ENCODE measurements around the gene EPGN. TPM values are rescaled to one million over a fixed set of nuclear protein-coding genes. Genes with fewer than 3 reads are reported as not detected.

Gene EPGN
- total and polyA plus RNA-seq, 2 donors (not counting 1 experiment from before 2014, with no cell fraction given), result 0.77 TPM; not detected in 1

- Histone ChIP-seq H3K4me2 (ENCODE audit: extremely low read depth, insufficient read depth, low read length) (peak overlapping the region; percentile 21), H3K27ac (ENCODE audit: insufficient read depth, low read length) (peak overlapping the region; percentile 7), H3K4me3 (replicated peaks in 1 of 4; ENCODE audit: control extremely low read depth in 1 of 4, insufficient read depth in 1 of 4, low read depth in 3 of 4, low read length in 4 of 4) (no peak overlapping the region), H3K9ac (ENCODE audit: insufficient read depth, low read length) (no peak overlapping the region), H2AFZ (ENCODE audit: low read length) (no peak overlapping the region), H3K79me2 (ENCODE audit: control insufficient read depth, insufficient read depth, low read length) (no peaks in the 10 kb centered on the region), H4K20me1 (ENCODE audit: control insufficient read depth, extremely low read depth, insufficient read depth, low read length) (no peaks in the 10 kb centered on the region), H3K4me1 (ENCODE audit: control insufficient read depth, extremely low read depth, insufficient read depth, low read length) (peaks cover 9% of the 10 kb centered on the region), H3K36me3 (ENCODE audit: control insufficient read depth, insufficient read depth, low read length) (no peaks in the 10 kb centered on the region), H3K9me3 (ENCODE audit: control insufficient read depth, insufficient read depth, low read depth, low read length) (no peaks in the 10 kb centered on the region), H3K27me3 (ENCODE audit: control insufficient read depth, insufficient read depth, low read length) (no peaks in the 10 kb centered on the region)
- DNase-seq (ENCODE audit: low read depth in 2 of 2), result peak; percentile 33 to 90
- TF ChIP-seq CTCF (conservative IDR thresholded peaks at IDR 0.05 in 1 of 2, IDR thresholded peaks at IDR 0.05 in 1 of 2; ENCODE audit: low read depth in 1 of 2, low read length in 2 of 2), result no peak
- no peak for TF ChIP-seq EZH2 (IDR thresholded peaks at IDR 0.05; ENCODE audit: low read length, missing control alignments)
Observed at GRCh38 chr4:74284053-74284452, 24.2 kb upstream of the EPGN start.

- H3K4me3 ChIP-seq (replicated peaks in 1 of 4; ENCODE audit: control extremely low read depth in 1 of 4, insufficient read depth in 1 of 4, low read depth in 3 of 4, low read length in 4 of 4), result no peak overlapping the region
- H2AFZ ChIP-seq (ENCODE audit: low read length), result no peak overlapping the region
- no peaks in the 10 kb centered on the region for H3K9me3 ChIP-seq (ENCODE audit: control insufficient read depth, insufficient read depth, low read depth, low read length)
- H3K27me3 ChIP-seq (ENCODE audit: control insufficient read depth, insufficient read depth, low read length), result no peaks in the 10 kb centered on the region
- no peak overlapping the region for H3K27ac ChIP-seq (ENCODE audit: insufficient read depth, low read length)
- H3K4me2 ChIP-seq (ENCODE audit: extremely low read depth, insufficient read depth, low read length), result no peak overlapping the region
- H3K4me1 ChIP-seq (ENCODE audit: control insufficient read depth, extremely low read depth, insufficient read depth, low read length), result peaks cover 9% of the 10 kb centered on the region
- H3K36me3 ChIP-seq (ENCODE audit: control insufficient read depth, insufficient read depth, low read length), result no peaks in the 10 kb centered on the region
- DNase-seq (ENCODE audit: low read depth in 2 of 2), result no peak
- H4K20me1 ChIP-seq (ENCODE audit: control insufficient read depth, extremely low read depth, insufficient read depth, low read length), result no peaks in the 10 kb centered on the region
- TF ChIP-seq EZH2 (IDR thresholded peaks at IDR 0.05; ENCODE audit: low read length, missing control alignments), result no peak
- TF ChIP-seq CTCF (conservative IDR thresholded peaks at IDR 0.05 in 1 of 2, IDR thresholded peaks at IDR 0.05 in 1 of 2; ENCODE audit: low read depth in 1 of 2, low read length in 2 of 2), result no peak
- H3K79me2 ChIP-seq (ENCODE audit: control insufficient read depth, insufficient read depth, low read length), result no peaks in the 10 kb centered on the region
- no peak overlapping the region for H3K9ac ChIP-seq (ENCODE audit: insufficient read depth, low read length)
Observed at GRCh38 chr4:74287164-74287563, 21.1 kb upstream of the EPGN start.

- Histone ChIP-seq H3K9ac (ENCODE audit: insufficient read depth, low read length) (no peak overlapping the region), H4K20me1 (ENCODE audit: control insufficient read depth, extremely low read depth, insufficient read depth, low read length) (no peaks in the 10 kb centered on the region), H3K4me3 (replicated peaks in 1 of 4; ENCODE audit: control extremely low read depth in 1 of 4, insufficient read depth in 1 of 4, low read depth in 3 of 4, low read length in 4 of 4) (no peak overlapping the region), H3K4me2 (ENCODE audit: extremely low read depth, insufficient read depth, low read length) (no peak overlapping the region), H3K79me2 (ENCODE audit: control insufficient read depth, insufficient read depth, low read length) (no peaks in the 10 kb centered on the region), H2AFZ (ENCODE audit: low read length) (no peak overlapping the region), H3K27me3 (ENCODE audit: control insufficient read depth, insufficient read depth, low read length) (no peaks in the 10 kb centered on the region), H3K36me3 (ENCODE audit: control insufficient read depth, insufficient read depth, low read length) (no peaks in the 10 kb centered on the region), H3K27ac (ENCODE audit: insufficient read depth, low read length) (no peak overlapping the region), H3K9me3 (ENCODE audit: control insufficient read depth, insufficient read depth, low read depth, low read length) (no peaks in the 10 kb centered on the region), H3K4me1 (ENCODE audit: control insufficient read depth, extremely low read depth, insufficient read depth, low read length) (peaks cover 9% of the 10 kb centered on the region)
- TF ChIP-seq EZH2 (IDR thresholded peaks at IDR 0.05; ENCODE audit: low read length, missing control alignments), result no peak
- TF ChIP-seq CTCF (conservative IDR thresholded peaks at IDR 0.05 in 1 of 2, IDR thresholded peaks at IDR 0.05 in 1 of 2; ENCODE audit: low read depth in 1 of 2, low read length in 2 of 2), result no peak
- DNase-seq (ENCODE audit: low read depth in 2 of 2), result no peak
Observed at GRCh38 chr4:74287791-74288190, 20.5 kb upstream of the EPGN start.

All from fibroblast of lung (primary cell).